Measurements from ENCODE around the gene MSH2. TPM values are rescaled to one million over a fixed set of nuclear protein-coding genes. Genes with fewer than 3 reads are reported as not detected.

The MSH2 gene
- total RNA-seq, 1 donor from 2014 or later = 56.5 TPM

- peaks cover 7% of the 10 kb centered on the region for H3K36me3 Mint-ChIP-seq (ENCODE audit: low read depth, unreplicated experiment)
- no peaks in the 10 kb centered on the region for H3K4me1 Mint-ChIP-seq (ENCODE audit: unreplicated experiment)
- no peaks in the 10 kb centered on the region for H3K9me3 Mint-ChIP-seq (ENCODE audit: unreplicated experiment)
- no peak for DNase-seq (ENCODE audit: low spot score)
- TF ChIP-seq CTCF (IDR thresholded peaks at IDR 0.05; ENCODE audit: unreplicated experiment) = no peak
- H3K4me3 Mint-ChIP-seq (ENCODE audit: unreplicated experiment) = no peak overlapping the region
- H3K27me3 Mint-ChIP-seq (ENCODE audit: unreplicated experiment) = peaks cover 7% of the 10 kb centered on the region
- no peak overlapping the region for H3K27ac Mint-ChIP-seq (ENCODE audit: unreplicated experiment)
Measured at GRCh38 chr2:47518497-47519146, 115.7 kb downstream of the MSH2 start.

GRCh38 chr2:47519147-47519537 is 116.2 kb downstream of the MSH2 start:
- H3K4me3 Mint-ChIP-seq (ENCODE audit: unreplicated experiment) = no peak overlapping the region
- peaks cover 7% of the 10 kb centered on the region for H3K27me3 Mint-ChIP-seq (ENCODE audit: unreplicated experiment)
- H3K9me3 Mint-ChIP-seq (ENCODE audit: unreplicated experiment) = no peaks in the 10 kb centered on the region
- peaks cover 3% of the 10 kb centered on the region for H3K36me3 Mint-ChIP-seq (ENCODE audit: low read depth, unreplicated experiment)
- no peaks in the 10 kb centered on the region for H3K4me1 Mint-ChIP-seq (ENCODE audit: unreplicated experiment)
- no peak for DNase-seq (ENCODE audit: low spot score)
- H3K27ac Mint-ChIP-seq (ENCODE audit: unreplicated experiment) = no peak overlapping the region
- no peak for TF ChIP-seq CTCF (IDR thresholded peaks at IDR 0.05; ENCODE audit: unreplicated experiment)

- Mint-ChIP-seq H3K4me1 (ENCODE audit: unreplicated experiment) (no peaks in the 10 kb centered on the region), H3K9me3 (ENCODE audit: unreplicated experiment) (no peaks in the 10 kb centered on the region), H3K27ac (ENCODE audit: unreplicated experiment) (no peak overlapping the region), H3K4me3 (ENCODE audit: unreplicated experiment) (no peak overlapping the region), H3K36me3 (ENCODE audit: low read depth, unreplicated experiment) (no peaks in the 10 kb centered on the region), H3K27me3 (ENCODE audit: unreplicated experiment) (peaks cover 6% of the 10 kb centered on the region)
- no peak for DNase-seq (ENCODE audit: low spot score)
- TF ChIP-seq CTCF (IDR thresholded peaks at IDR 0.05; ENCODE audit: unreplicated experiment) = no peak
Measured at GRCh38 chr2:47519604-47520301, 116.8 kb downstream of the MSH2 start.

GRCh38 chr2:47520302-47520630 is 117.3 kb downstream of the MSH2 start:
- H3K36me3 Mint-ChIP-seq (ENCODE audit: low read depth, unreplicated experiment) = no peaks in the 10 kb centered on the region
- DNase-seq (ENCODE audit: low spot score) = no peak
- H3K27me3 Mint-ChIP-seq (ENCODE audit: unreplicated experiment) = peaks cover 6% of the 10 kb centered on the region
- H3K4me3 Mint-ChIP-seq (ENCODE audit: unreplicated experiment) = no peak overlapping the region
- TF ChIP-seq CTCF (IDR thresholded peaks at IDR 0.05; ENCODE audit: unreplicated experiment) = no peak
- H3K9me3 Mint-ChIP-seq (ENCODE audit: unreplicated experiment) = no peaks in the 10 kb centered on the region
- H3K4me1 Mint-ChIP-seq (ENCODE audit: unreplicated experiment) = no peaks in the 10 kb centered on the region
- H3K27ac Mint-ChIP-seq (ENCODE audit: unreplicated experiment) = no peak overlapping the region
